ENCODE measurements around the gene UFL1.

- TF ChIP-seq EZH2 (IDR thresholded peaks at IDR 0.05; ENCODE audit: insufficient read depth, poor library complexity, severe bottlenecking), result no peak
- no peak for TF ChIP-seq EZH2phosphoT487 (IDR thresholded peaks at IDR 0.05; ENCODE audit: insufficient read depth, low read depth)
These were observed 60.4 kb downstream of the UFL1 start for GRCh38 chr6:96582021-96582420.

Data from GM23248 (cell line).